ENCODE measurements around the gene ZNF608. TPM values are rescaled to one million over a fixed set of nuclear protein-coding genes. Genes with fewer than 3 reads are reported as not detected.

ZNF608 gene, protein sequence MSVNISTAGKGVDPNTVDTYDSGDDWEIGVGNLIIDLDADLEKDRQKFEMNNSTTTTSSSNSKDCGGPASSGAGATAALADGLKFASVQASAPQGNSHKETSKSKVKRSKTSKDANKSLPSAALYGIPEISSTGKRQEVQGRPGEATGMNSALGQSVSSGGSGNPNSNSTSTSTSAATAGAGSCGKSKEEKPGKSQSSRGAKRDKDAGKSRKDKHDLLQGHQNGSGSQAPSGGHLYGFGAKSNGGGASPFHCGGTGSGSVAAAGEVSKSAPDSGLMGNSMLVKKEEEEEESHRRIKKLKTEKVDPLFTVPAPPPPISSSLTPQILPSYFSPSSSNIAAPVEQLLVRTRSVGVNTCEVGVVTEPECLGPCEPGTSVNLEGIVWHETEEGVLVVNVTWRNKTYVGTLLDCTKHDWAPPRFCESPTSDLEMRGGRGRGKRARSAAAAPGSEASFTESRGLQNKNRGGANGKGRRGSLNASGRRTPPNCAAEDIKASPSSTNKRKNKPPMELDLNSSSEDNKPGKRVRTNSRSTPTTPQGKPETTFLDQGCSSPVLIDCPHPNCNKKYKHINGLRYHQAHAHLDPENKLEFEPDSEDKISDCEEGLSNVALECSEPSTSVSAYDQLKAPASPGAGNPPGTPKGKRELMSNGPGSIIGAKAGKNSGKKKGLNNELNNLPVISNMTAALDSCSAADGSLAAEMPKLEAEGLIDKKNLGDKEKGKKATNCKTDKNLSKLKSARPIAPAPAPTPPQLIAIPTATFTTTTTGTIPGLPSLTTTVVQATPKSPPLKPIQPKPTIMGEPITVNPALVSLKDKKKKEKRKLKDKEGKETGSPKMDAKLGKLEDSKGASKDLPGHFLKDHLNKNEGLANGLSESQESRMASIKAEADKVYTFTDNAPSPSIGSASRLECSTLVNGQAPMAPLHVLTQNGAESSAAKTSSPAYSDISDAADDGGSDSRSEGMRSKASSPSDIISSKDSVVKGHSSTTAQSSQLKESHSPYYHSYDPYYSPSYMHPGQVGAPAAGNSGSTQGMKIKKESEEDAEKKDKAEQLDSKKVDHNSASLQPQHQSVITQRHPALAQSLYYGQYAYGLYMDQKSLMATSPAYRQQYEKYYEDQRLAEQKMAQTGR (N-terminal part only)
- total RNA-seq = 10 to 100 TPM; 24.4 to 41.4 (median 36.1) TPM

- no peak for ATAC-seq
- Histone ChIP-seq H3K36me3 (no peaks in the 10 kb centered on the region), H3K27ac (peak within 1 kb of the TSS; percentile 90 to 93 (median 91)), H3K4me1 (peaks cover 0 to 29% (median 3%) of the 10 kb centered on the region in 3 donors), H3K4me3 (peak within 1 kb of the TSS; percentile 63), H3K27me3 (no peaks in the 10 kb centered on the region), H3K9me3 (no peaks in the 10 kb centered on the region)
- TF ChIP-seq CTCF (IDR thresholded peaks at IDR 0.05) (peak in 2 of 4 experiments; percentile 34 to 40), EP300 (IDR thresholded peaks at IDR 0.05) (no peak), POLR2AphosphoS5 (IDR thresholded peaks at IDR 0.05) (peak; percentile 63)
- 3 to 5% methylated on average over 14 to 18 of the region's 18 CpGs for WGBS, 2 donors (ENCODE audit: low coverage in 1 of 2)
Measured at GRCh38 chr5:124745928-124746915, at the start of gene ZNF608. TSS of gene ZNF608 (minus strand) at chr5:124746639. CDS start at chr5:124744989, 1,650 bp downstream.

GRCh38 chr5:124795829-124796228 is 49.4 kb upstream of the ZNF608 start:
- no peak for TF ChIP-seq POLR2AphosphoS5 (IDR thresholded peaks at IDR 0.05)
- TF ChIP-seq EP300 (IDR thresholded peaks at IDR 0.05) = no peak
- no peak for TF ChIP-seq CTCF (IDR thresholded peaks at IDR 0.05)
- TF ChIP-seq POLR2A (IDR thresholded peaks at IDR 0.05) = no peak
- no peak overlapping the region for H3K27ac ChIP-seq
- no peaks in the 10 kb centered on the region for H3K36me3 ChIP-seq
- 55 to 92% methylated on average over 2 to 4 of the region's 4 CpGs for WGBS, 2 donors (ENCODE audit: low coverage in 1 of 2)
- H3K4me1 ChIP-seq = no peaks in the 10 kb centered on the region
- H3K9me3 ChIP-seq = no peaks in the 10 kb centered on the region
- ATAC-seq = no peak
- H3K27me3 ChIP-seq = no peaks in the 10 kb centered on the region
- H3K4me3 ChIP-seq = no peak overlapping the region

DNA sequence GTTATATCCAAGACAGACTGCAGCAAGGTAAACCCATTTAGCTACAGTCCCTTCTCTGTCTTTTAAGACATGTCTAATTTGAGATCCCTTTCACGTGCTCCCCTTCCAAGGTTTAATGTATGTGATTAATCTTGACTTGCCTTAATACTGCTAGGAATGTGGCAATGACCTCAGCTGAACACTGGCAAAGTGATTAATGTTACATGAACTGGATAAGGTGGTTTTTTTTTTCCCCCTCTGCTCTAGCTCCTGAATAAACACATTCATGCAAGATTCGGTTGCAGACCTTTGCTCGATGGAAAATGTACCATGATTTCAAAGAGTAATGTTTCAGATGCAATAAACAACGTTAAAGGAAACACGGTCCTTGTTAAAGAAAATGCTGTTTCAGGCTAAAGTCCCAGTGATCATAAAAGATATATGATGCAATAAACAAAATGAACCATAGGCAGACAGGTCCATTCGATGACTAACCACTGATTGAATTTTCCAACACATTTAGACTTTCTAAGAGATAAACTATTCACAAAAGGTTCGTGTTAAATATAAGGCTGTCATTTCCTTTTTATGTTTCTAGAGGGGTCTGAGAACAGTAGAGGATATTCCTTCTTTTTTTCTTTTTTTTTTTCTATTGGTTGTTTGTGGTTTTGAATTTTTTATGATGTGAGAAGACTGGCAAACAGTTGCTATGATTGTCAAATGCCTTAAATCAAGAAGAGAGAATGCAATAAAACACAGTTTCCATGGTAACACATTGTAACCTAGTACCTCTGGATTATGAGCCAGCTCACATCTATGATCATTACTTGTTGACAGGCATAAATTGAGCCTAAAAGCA is 44.7 kb upstream of the ZNF608 start:
- Histone ChIP-seq H3K4me3 (no peak overlapping the region), H3K9me3 (no peaks in the 10 kb centered on the region), H3K27me3 (no peaks in the 10 kb centered on the region), H3K36me3 (no peaks in the 10 kb centered on the region), H3K4me1 (no peaks in the 10 kb centered on the region), H3K27ac (no peak overlapping the region)
- no peak for TF ChIP-seq POLR2AphosphoS5 (IDR thresholded peaks at IDR 0.05)
- no peak for TF ChIP-seq EP300 (IDR thresholded peaks at IDR 0.05)
- no peak for TF ChIP-seq CTCF (IDR thresholded peaks at IDR 0.05)
- TF ChIP-seq POLR2A (IDR thresholded peaks at IDR 0.05) = no peak
- ATAC-seq = no peak
- WGBS, 2 donors (ENCODE audit: low coverage in 1 of 2) = 18 to 43% methylated on average over 7 of the region's 7 CpGs

Data from gastroesophageal sphincter (tissue), 4 donors.